WI38 (cell line): ENCODE data around the gene USF3.

Experiments used
- H3K4me3 ChIP-seq: 2 replicates; pipeline ENCODE4 v1.5.1; 2011; ENCODE audit warnings: low read depth, mild to moderate bottlenecking, control low read depth, low read length
- CTCF ChIP-seq: IDR thresholded peaks from 2 replicates; pipeline ENCODE4 v1.5.1; 2012; ENCODE audit warnings: low read depth, mild to moderate bottlenecking, control low read depth, low read length

USF3 gene

GRCh38 chr3:113685124-113685523 lies 11.3 kb downstream of the USF3 start:
- no peak for TF ChIP-seq CTCF
- H3K4me3 ChIP-seq = no peak overlapping the region

GRCh38 chr3:113684271-113684819 lies 12.1 kb downstream of the USF3 start:
- no peak overlapping the region for H3K4me3 ChIP-seq
- no peak for TF ChIP-seq CTCF

- no peak for TF ChIP-seq CTCF
- H3K4me3 ChIP-seq = no peak overlapping the region
Observed at GRCh38 chr3:113678773-113679172, 17.7 kb downstream of the USF3 start.

GRCh38 chr3:113677737-113678136 lies 18.7 kb downstream of the USF3 start:
- no peak overlapping the region for H3K4me3 ChIP-seq
- no peak for TF ChIP-seq CTCF

GRCh38 chr3:113676261-113676660 lies 20.2 kb downstream of the USF3 start:
- no peak for TF ChIP-seq CTCF
- H3K4me3 ChIP-seq = no peak overlapping the region

GRCh38 chr3:113673593-113673992 lies 22.8 kb downstream of the USF3 start:
- H3K4me3 ChIP-seq = no peak overlapping the region
- no peak for TF ChIP-seq CTCF

- peak overlapping the region; percentile 14 for H3K4me3 ChIP-seq
- no peak for TF ChIP-seq CTCF
Observed at GRCh38 chr3:113668015-113668414, 28.4 kb downstream of the USF3 start.
